Measurements from ENCODE around the gene UBB.

DNA sequence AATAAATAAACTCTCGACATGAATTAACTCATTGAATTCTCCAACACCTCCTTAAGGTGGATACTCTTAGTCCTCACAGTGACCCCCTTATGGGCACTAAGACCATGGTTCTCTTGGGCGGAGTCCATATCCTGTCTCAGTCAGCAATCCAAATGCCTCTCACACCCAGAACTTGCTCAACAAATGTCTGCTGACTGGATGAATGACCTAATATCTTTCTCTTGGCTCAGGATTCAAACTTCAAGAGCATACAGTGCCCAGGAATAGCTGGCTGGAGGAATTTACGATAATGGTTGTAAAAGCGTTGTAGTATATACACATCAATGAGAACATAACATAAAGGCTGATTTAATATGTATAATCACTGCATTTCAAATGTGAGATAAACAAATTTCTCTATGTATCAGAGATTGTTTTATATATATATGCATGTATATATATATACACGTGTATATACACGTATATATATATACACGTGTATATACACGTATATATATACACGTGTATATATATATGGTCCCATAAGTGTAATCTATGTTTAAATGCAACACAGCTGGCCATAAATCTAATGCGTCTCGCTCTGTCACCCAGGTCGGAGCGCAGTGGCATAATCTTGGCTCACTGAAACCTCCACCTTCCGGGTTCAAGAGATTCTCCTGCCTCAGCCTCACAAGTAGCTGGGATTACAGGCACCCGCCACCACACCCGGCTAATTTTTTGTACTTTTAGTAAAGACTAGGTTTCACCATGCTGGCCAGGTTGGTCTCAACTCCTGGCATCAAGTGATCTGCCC is 6.5 kb upstream of the UBB start:
- TF ChIP-seq, protein P1, sequence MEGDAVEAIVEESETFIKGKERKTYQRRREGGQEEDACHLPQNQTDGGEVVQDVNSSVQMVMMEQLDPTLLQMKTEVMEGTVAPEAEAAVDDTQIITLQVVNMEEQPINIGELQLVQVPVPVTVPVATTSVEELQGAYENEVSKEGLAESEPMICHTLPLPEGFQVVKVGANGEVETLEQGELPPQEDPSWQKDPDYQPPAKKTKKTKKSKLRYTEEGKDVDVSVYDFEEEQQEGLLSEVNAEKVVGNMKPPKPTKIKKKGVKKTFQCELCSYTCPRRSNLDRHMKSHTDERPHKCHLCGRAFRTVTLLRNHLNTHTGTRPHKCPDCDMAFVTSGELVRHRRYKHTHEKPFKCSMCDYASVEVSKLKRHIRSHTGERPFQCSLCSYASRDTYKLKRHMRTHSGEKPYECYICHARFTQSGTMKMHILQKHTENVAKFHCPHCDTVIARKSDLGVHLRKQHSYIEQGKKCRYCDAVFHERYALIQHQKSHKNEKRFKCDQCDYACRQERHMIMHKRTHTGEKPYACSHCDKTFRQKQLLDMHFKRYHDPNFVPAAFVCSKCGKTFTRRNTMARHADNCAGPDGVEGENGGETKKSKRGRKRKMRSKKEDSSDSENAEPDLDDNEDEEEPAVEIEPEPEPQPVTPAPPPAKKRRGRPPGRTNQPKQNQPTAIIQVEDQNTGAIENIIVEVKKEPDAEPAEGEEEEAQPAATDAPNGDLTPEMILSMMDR (IDR thresholded peaks at IDR 0.05) = no peak
- no peak for TF ChIP-seq POLR2AphosphoS5 (IDR thresholded peaks at IDR 0.05; ENCODE audit: low read depth, low read length)
- TF ChIP-seq, protein P2, sequence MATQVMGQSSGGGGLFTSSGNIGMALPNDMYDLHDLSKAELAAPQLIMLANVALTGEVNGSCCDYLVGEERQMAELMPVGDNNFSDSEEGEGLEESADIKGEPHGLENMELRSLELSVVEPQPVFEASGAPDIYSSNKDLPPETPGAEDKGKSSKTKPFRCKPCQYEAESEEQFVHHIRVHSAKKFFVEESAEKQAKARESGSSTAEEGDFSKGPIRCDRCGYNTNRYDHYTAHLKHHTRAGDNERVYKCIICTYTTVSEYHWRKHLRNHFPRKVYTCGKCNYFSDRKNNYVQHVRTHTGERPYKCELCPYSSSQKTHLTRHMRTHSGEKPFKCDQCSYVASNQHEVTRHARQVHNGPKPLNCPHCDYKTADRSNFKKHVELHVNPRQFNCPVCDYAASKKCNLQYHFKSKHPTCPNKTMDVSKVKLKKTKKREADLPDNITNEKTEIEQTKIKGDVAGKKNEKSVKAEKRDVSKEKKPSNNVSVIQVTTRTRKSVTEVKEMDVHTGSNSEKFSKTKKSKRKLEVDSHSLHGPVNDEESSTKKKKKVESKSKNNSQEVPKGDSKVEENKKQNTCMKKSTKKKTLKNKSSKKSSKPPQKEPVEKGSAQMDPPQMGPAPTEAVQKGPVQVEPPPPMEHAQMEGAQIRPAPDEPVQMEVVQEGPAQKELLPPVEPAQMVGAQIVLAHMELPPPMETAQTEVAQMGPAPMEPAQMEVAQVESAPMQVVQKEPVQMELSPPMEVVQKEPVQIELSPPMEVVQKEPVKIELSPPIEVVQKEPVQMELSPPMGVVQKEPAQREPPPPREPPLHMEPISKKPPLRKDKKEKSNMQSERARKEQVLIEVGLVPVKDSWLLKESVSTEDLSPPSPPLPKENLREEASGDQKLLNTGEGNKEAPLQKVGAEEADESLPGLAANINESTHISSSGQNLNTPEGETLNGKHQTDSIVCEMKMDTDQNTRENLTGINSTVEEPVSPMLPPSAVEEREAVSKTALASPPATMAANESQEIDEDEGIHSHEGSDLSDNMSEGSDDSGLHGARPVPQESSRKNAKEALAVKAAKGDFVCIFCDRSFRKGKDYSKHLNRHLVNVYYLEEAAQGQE (IDR thresholded peaks at IDR 0.05; ENCODE audit: insufficient read depth in 1 of 2, low read depth in 2 of 2, low read length in 1 of 2) = no peak

Data from Panc1 (cell line).